HTR-8/SVneo (cell line): ENCODE measurements around the gene SCPEP1.
"Not testable (repeated sequence)": the region's sequence is repeated elsewhere in the genome, so short reads cannot be mapped to it uniquely, and the experiment has no call there.

Experiments
- DNase-seq: peaks from one replicate; pipeline ENCODE4 v3.0.0; 2011; ENCODE audit warnings: low spot score, mixed read lengths; ENCODE audit not compliant: insufficient read length
- FAIRE-seq: peaks from 2 replicates; lab custom pipeline; 2011; peaks lifted over from hg19 to GRCh38; lab: Jason Lieb, UNC

Gene SCPEP1, protein sequence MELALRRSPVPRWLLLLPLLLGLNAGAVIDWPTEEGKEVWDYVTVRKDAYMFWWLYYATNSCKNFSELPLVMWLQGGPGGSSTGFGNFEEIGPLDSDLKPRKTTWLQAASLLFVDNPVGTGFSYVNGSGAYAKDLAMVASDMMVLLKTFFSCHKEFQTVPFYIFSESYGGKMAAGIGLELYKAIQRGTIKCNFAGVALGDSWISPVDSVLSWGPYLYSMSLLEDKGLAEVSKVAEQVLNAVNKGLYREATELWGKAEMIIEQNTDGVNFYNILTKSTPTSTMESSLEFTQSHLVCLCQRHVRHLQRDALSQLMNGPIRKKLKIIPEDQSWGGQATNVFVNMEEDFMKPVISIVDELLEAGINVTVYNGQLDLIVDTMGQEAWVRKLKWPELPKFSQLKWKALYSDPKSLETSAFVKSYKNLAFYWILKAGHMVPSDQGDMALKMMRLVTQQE

DNA sequence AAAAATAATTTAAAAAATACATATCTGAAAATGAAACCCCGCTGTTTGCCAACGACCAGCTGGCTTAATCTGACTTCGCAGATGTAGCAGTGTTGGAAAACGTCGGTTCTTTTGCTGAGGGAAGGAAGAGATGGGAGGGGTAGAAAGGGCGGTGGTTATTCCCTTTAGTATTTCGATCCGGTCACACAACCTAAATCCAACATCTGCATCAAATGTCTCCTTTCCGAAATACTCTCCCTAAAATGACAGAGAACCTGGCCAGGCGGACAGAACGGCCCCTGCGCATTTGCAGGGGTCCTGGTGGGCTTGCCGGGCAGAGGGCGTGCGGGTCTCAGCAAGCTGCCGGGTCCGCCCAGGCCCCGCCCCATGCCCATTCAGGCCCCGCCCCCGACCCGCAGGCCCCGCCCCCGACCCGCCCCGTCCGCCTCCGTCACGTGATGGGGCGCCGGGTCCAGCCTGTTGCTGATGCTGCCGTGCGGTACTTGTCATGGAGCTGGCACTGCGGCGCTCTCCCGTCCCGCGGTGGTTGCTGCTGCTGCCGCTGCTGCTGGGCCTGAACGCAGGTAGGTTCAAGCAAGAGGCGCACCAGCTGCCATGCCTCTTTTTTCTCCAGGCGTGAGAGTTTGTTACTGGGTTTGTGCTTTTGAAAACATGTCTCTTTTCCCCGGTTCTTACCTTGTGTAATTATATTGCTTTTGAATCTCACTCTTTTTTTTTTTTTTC, at the start of gene SCPEP1:
Gene SCPEP1 (plus strand): TSS at position 459 of the 723 bp plus-strand sequence. CDS start 29 bp downstream, at position 488.
- FAIRE-seq (peak; percentile 92), DNase-seq (peak; percentile 99)

DNA sequence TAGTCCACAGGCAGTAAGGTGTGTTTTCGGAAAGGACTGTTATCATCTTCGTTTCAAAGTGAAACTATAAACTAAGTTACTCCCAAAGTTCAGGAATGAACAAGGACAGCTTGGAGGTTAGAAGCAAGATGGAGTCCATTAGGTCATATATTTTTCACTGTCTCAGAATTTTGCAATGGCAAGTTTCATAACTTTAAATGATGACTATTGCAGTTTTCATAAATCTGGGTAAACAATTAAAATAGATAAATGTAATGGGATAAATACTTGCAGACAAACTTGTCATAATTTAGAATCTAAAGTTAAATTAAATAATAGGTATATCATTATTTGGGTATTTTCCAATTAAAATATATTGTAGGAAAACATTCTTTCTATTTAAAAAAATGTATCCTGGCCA, 49.3 kb upstream of the SCPEP1 start:
- DNase-seq (no peak), FAIRE-seq (no peak)

DNA sequence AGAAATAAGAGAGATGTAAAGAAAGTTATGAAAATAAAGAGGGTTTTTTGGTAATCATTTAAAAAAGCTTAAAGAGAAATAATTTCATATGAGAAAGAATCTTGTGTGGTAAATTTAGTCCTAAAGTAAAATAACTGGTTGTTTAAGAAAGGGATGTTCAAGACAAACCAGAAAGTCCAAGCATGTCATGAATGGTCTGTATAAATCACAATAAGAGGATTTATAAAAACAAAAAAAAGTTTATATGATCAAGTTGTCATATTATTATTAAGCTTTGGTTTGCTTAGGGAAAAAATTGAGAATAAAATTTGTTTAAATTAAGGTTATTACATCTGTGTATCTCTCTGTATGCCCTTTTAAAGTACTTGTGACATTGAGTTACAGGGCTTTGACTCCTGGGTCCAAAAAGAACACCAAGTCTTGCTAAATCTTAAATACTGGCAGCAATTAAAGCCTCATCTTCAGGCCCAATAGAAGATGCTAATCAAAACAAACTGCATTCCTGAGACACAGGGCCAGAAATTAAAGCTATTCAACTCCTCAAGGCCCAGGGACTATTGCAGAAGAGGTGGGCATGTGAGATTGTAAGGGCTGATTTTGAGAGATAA, 48.5 kb upstream of the SCPEP1 start:
- FAIRE-seq: no peak
- DNase-seq: no peak

DNA sequence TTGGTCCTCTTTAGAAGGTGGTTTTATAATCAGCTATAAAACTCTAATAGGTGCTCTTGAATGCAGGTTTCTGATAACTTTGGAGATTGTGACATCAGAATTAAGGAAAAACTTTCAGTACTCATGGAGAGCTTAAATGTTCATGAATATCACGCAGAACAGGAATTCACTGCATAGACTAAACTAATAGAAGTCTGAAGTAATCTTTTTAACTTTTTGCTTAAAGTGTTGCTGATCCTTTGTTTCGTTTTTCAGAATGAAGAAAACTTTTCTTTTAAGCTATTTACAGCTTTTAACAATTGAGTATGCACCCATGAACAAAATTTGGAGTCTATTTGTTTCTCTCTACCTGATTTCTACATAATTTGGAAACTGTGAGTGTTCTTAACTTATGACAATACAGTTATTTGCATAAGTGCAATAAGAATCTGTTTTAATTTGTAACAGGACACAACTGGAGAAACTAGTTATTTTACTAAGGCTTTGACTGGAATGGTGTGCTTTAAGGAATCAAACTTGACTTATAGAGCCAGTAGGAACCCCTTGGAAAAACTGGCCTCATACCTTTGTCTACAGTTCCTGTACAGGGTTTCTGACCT, 47.1 kb upstream of the SCPEP1 start:
- DNase-seq (no peak), FAIRE-seq (no peak)

DNA sequence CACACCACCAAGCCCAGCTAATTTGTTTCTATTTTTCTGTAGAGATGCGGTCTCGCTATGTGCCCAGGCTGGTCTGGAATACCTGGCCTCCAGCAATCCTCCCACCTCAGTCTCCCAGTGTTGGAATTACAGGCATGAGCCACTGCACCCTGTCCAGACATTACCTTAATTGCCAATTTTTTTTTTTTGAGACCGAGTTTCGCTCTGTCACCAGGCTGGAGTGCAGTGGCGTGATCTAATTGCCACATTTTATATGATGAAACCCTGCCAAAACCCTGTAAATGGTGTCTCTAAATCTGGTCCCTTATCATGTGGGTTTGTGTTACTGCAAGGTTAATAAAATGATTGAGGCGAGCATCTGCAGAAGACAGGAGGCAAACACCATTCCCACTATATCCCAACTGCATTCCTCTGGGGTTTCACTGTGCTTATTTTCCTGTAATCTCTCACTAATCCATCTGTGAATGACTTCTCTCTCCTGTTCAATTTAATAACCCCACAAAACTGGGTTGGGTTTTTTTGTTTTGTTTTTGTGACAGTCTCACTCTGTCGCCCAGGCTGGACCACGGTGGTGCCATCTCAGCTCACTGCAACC, 44.7 kb upstream of the SCPEP1 start:
- DNase-seq (no peak), FAIRE-seq (no peak)

DNA sequence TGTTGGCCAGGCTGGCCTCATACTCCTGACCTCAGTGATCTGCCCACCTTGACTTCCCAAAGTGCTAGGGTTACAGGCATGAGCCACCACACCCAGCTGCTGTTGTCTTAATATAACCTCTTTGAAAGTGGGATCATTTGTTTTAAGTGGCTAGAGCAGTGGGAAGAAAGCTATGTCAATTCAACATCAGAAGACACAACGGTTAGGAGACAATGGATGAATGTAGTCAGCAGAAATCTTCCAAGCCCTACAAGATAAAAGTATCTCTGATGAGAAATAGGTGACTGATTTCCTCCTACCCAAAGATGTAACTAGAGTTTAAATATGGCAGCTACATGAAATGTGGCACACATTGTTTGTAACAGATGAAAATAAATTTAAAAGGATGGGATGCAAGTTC, 44.1 kb upstream of the SCPEP1 start:
- DNase-seq: no peak
- no peak for FAIRE-seq

DNA sequence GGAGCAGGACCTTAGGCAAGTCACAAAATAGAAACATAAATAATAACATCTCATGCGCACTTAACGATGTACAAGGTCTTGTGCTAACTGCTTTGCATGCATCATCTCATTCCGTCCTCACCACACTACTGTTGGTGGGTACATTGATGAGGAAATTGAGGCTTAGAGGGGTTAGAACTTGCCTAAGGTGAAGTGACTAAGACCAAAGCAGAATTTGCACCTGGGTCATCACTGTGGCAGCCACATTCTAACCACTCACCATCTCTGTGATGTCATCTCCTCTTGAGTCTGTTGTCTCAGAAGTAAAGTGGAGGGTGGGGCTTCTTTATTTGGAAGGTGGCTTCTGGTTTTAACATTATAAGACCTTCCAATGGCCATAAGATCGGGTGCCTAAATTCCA, 43.7 kb upstream of the SCPEP1 start:
- no peak for DNase-seq
- FAIRE-seq: no peak

DNA sequence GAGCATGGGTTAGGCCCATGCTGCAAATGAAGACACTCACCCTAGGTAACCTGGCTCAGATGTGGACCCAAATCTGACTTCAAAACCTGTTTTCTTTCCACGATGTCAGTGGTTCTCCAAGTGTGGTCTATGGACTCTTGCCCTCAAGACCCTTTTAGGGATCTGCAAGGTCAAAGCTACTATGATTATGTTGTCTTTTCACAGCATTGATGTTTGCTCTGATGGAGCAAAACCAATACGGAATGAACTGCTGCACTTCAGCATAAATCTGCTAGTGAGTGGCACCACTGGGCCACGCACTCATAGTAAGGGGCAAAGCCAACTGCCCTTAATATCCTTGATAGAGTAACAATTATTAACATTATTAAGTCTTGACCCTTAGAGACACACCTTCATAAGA, 42.5 kb upstream of the SCPEP1 start:
- peak; percentile 48 for FAIRE-seq
- no peak for DNase-seq

DNA sequence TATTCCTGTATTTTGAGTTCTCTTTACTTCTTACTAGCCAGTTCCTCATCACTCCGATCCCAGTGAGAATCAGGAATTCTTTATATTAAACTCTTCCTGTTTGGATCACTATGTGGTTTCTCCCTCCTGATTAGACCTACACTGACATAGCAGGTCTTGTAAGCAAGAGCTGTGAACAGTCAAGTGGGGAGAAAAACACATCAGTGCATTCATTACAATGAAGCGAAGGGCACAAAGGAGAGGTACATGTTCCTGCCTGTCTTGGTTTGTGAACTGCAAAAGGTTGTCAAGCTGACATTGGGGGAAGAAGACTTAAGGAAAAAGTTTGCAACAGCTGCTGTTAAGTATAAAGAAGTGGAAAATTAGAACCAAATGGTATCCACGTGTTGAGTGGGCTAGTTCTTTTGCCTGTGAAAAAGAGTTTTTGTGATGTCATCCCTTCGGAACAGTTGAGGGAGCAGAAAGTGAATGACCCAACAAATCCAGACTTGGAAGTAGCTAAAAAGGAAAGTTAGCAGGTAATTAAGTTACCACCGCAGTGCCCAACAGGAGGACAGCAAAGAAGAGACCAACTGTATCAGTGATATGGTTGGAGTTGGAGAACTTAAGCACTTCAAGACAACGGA, 41.1 kb upstream of the SCPEP1 start:
- no peak for DNase-seq
- FAIRE-seq: no peak

DNA sequence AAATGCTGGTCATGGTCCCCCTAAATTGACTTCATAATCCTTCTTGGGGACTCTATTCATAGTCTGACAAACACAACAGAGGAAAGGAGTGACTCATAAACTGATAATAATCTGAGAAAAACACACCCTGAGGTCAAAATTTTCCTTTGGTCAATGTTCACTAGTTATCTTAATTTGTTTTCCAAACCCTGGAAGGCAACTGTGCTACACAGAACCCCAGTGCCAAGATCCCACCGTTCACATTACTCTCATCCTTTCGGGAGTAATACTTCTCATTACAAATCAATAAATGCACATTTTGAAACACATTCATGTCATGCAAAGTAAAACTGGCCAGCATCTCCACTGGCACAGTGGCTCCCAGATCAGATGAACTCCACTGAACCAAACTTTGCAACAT, 40.2 kb upstream of the SCPEP1 start:
- DNase-seq (no peak), FAIRE-seq (no peak)

DNA sequence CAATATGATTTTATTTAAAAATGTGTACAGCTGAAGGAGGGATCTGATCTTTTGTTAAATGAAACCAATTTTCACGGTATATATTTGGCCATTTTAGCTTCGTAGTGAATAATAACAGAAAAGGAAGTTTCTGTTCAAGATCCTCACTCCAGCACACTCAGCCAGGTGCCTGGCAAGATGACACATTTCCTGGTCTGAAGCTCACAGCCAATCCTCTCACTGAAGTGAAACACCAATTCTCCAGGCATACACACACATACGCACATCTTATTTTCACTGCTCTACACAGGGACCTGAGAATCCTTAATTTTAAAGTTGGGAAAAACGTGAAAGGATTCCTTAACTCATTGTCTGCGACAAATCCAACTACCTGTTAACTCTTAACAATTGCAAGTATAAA, 39.7 kb upstream of the SCPEP1 start:
- peak; percentile 48 for FAIRE-seq
- not testable (repeated sequence) for DNase-seq

DNA sequence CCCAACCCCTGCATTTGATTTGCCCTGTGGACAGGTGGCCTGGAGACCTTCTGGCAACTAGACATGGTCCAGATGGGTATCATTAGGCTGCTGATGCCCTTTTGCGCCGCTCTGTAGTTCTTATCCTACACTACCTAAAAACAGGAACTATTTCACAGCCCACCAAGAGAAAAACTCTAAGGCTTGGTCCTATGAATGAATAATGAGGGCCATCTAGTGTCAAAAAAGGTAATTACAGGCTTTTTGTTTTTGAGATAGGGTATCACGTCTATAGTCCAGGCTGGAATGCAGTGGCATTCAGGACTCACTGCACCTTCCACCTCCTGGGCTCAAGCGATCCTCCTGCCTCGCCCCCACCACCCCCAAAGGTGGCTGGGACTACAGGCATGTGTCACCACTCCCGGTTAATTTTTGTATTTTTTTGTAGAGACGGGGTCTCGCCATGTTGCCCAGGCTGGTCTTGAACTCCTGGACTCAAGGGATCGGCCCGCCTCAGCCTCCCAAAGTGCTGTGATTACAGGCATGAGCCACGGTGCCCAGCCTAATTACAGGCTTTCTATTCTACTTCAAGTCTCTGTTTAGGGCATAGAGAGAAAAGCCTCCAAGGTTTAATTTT, 38.0 kb upstream of the SCPEP1 start:
- FAIRE-seq (peak; percentile 23), DNase-seq (peak; percentile 82)

DNA sequence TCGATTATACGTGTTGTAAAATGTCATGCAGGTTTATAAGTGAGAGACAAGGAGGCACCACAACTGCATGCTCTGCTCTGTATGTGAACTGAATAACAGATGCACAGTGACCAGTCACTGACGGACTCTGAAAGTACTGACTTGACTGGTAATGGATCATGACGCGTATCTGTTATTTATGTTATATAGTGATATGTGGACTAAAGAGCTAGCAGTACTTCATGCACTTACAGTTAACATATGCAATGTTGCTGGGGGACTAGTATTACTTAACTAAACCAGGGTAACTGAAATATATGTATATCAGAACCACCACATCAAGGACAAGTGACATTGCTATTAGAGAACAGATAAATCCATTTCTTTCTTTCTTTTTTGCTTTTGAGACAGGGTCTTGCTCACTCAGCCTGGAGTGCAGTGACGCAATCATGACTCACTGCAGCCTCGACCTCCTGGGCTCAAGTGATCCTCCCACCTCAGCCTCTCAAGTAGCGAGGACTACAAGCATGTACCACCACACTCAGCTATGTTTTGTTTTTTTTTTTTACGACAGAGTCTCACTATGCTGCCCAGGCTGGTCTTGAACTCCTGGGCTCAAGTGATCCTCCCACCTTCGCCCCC, 34.3 kb upstream of the SCPEP1 start:
- DNase-seq (no peak), FAIRE-seq (peak; percentile 89)

DNA sequence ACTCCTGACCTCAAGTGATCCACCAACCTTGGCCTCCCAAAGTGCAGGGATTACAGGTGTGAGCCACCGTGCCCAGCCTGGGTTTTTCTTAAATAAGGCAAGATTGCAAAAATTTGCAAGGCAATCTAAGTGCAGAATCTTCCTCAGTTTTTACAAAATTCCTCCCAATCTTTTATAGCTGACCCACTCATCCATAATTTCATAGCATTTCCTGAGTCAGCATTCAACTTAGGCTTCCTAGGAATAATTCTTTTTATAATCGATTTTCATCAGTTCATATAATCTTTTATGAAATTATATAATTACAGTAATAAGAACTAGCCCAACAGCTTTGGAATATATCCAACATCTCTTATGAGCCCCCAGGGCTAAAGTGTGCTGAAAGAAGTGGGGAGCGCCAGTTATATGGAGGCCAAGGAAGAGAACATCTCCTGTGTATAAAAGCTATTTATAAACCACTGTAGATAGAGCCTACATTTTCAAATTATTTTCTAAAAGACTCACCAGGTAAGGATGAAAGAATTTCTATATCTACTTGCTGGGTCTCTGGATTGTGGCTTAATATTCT, 31.9 kb upstream of the SCPEP1 start:
- FAIRE-seq (no peak), DNase-seq (no peak)

DNA sequence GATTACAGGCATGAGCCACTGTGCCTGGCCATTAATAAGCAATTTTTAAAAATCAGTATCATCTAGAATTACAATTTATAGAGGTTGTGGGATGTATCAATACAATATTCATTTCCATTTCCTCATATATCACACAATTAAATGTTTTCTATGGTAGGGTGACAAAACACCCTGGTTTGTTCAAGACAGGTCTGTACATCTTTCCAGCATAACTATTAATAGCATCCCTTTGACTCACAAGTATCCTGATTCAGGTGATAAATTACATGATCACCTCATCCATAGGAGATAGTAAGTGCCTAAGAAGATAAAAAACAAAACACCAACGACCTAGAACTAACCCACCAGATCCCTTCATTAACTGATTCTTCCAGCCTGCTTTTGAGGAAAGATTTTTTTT, 30.2 kb upstream of the SCPEP1 start:
- DNase-seq: no peak
- no peak for FAIRE-seq

DNA sequence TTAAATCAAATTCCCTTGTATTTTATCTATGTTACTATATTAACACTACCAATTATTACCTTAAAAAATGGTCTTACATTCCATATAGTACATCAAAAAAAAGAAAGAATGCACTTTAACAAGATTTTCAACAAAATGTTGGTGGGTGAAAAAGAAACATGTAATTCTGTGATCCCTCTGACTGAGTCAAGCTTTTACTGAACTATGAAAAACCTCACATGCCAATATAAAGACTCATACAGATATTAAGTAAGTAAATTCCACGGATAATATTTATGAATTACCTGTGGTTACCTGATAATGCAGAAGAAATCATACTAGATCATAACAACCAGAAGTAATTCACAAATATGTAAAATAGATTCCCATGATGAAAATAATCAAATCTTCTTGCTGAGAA, 29.4 kb upstream of the SCPEP1 start:
- DNase-seq: no peak
- no peak for FAIRE-seq

DNA sequence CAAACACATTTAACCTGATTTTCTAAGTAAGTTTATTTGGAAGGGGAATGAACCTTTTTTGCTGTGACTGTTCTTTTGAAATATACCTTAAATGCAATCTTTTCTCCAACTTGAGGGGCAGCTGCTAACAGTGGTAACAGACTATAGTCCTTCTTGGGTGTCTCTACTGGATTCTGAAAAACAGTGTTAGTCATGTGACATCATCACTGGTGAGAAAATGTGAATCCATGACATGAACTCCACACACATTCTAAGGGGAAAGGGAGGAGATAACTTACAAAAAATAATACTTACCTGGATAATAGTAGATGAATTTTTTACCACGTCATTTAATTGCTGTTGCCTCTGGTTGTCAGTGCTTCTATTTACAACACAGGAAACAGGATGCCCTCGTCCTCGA, 28.3 kb upstream of the SCPEP1 start:
- DNase-seq (no peak), FAIRE-seq (no peak)

DNA sequence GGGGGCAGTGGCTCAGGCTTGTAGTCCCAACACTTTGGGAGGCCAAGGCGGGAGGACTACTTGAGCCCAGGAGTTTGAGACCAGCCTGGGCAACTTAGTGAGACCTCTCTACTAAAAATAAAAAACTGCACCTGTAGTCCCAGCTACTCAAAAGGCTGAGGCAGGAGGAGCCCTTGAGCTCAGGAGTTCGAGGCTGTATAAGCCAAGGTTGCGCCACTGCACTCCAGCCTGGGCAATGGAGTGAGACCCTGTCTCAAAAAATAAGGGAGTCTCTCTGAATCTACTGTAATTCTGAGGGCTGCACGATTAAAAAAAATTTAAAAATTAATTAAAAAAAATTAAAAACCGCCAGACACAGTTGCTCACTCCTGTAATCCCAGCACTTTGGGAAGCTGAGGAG, 20.9 kb upstream of the SCPEP1 start:
- no peak for DNase-seq
- FAIRE-seq: no peak
